ENCODE results near the gene SEPTIN5. TPM values are rescaled to one million over a fixed set of nuclear protein-coding genes. Genes with fewer than 3 reads are reported as not detected.

Gene SEPTIN5
- total RNA-seq, 4 donors from 2014 or later: 4.1 to 8.3 (median 5.9) TPM

DNA sequence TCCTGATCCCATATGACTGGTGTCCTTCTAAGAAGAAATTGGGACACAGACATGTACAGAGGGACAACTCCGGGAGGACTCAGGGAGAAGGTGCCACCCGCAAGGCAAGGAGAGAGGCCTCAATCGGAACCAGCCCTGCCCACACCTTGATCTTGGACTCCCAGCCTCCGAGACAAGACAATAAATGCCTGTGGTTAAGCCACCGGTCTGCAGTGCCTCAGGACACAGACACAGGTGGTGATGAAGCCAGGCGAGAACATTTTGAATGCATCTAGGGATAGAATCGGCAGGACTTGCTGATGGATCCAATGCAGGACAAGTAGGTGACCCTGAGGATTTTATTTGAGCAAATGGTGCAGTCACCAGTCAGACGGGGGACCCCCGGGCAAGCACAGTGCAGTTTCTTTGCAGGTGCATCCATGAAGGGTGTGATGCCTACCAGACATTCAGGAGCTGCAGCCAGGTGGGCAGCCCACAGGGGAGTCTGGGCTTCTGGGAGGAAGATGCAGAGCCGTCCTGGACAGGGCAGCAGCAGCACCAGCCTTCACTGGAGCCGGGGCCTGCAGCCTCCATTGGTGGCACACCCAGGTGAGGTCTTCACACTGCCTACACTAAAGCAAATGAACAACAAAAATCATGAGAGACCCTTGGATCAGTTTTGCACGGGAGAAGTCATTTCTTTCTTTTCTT, 20.2 kb upstream of the SEPTIN5 start:
- TF ChIP-seq, protein P1, sequence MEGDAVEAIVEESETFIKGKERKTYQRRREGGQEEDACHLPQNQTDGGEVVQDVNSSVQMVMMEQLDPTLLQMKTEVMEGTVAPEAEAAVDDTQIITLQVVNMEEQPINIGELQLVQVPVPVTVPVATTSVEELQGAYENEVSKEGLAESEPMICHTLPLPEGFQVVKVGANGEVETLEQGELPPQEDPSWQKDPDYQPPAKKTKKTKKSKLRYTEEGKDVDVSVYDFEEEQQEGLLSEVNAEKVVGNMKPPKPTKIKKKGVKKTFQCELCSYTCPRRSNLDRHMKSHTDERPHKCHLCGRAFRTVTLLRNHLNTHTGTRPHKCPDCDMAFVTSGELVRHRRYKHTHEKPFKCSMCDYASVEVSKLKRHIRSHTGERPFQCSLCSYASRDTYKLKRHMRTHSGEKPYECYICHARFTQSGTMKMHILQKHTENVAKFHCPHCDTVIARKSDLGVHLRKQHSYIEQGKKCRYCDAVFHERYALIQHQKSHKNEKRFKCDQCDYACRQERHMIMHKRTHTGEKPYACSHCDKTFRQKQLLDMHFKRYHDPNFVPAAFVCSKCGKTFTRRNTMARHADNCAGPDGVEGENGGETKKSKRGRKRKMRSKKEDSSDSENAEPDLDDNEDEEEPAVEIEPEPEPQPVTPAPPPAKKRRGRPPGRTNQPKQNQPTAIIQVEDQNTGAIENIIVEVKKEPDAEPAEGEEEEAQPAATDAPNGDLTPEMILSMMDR (IDR thresholded peaks at IDR 0.05; ENCODE audit: low read depth): no peak

DNA sequence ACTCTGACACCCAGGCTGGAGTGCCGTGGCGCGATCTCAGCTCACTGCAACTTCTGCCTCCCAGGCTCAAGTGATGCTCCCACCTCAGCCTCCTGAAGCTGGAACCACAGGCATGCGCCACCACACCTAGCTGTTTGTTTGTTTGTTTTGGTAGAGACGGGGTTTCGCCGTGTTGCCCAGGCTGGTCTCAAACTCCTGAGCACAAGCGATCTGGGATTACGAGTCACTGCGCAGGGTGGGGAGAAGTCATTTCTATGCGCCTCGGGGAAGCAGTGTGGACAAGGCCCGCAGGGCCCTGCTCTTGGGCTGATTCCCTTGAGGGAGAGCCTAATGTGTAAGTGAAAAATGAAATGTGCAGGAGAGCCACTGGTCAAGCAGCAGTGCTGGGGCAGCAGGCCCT, 19.6 kb upstream of the SEPTIN5 start:
- TF ChIP-seq, protein P1 (IDR thresholded peaks at IDR 0.05; ENCODE audit: low read depth): no peak

DNA sequence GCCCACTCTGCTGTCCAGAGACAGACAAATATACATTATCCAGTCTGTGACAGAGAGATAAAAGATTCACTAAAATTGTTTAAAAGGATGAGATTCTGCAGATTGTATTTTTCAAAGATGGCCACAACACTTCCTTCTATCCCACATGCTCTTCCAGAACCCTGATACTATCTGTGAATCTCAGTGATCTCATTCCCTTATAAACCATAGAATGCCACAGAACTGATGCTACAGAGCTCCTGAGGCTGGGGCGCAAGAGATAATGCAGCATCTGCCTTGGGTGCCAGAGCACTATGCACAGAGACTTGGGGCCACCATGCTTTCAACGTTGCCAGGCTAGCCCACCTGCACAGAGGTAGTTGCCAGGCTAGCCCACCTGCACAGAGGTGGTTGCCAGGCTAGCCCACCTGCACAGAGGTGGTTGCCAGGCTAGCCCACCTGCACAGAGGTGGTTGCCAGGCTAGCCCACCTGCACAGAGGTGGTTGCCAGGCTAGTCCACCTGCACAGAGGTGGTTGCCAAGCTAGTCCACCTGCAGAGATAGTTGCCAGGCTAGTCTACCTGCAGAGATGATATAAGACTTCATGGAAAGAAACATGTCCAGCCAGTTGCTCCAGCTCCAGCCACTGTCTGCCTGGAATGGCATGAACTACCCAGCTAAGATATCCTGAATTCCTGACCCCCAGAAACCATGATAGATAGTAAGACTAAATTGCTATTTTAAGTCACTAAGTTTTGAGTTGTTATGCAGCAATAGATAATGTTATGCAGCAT, 17.6 kb upstream of the SEPTIN5 start:
- TF ChIP-seq, protein P1 (IDR thresholded peaks at IDR 0.05; ENCODE audit: low read depth): no peak

DNA sequence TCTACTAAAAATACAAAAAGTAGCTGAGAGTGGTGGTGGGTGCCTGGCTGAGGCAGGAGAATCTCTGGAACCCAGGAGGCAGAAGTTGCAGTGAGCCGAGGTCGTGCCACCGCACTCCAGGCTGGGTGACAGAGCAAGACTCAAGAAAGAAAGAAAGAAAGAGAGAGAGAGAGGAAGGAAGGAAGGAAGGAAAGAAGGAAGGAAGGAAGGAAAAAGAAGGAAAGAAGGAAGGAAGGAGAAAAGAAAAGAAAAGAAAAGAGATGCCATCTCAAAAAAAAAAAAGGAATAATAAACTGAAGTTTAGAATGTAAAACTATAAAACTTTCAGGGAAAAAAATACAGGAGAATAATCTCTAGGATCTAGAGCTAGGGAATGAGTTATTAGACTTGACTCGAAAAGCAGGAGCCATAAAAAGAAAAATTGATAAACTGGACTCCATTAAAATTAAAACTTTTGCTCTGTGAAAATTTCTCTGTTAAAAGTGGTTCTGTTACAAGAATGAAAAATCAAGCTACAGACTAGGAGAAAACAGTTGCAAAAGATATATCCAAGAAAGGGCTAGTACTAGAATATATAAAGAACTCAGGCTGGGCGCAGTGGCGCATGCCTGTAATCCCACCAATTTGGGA, 13.4 kb upstream of the SEPTIN5 start:
- TF ChIP-seq, protein P1 (IDR thresholded peaks at IDR 0.05; ENCODE audit: low read depth): no peak

DNA sequence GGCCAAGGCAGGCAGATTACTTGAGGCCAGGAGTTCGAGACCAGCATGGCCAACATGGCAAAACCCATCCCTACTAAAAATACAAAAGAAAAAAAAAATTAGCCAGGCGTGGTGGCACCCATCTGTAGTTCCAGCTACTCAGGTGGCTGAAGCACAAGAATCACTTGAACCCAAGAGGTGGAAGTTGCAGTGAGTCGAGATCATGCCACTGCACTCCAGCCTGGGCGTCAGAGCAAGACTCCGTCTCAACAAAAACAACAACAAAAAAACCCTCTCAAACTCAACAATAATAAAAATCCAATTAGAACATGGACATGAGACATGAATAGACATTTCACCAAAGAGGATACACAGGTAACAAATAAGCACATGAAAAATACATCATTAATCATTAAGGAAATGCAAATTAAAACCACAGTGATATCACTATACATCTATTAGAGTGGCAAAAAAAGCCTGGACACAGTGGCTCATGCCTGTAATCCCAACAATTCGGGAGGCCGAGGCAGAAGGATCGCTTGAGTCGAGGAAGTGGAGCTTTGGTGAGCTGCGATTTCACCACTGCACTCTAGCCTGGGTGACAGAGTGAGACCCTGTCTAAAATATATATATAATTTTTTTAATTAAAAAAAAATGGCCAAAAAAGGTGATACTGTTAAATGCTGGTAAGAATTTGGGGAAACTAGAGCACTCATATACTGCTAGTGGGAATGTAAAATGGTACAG, 12.7 kb upstream of the SEPTIN5 start:
- TF ChIP-seq, protein P1 (IDR thresholded peaks at IDR 0.05; ENCODE audit: low read depth): no peak

DNA sequence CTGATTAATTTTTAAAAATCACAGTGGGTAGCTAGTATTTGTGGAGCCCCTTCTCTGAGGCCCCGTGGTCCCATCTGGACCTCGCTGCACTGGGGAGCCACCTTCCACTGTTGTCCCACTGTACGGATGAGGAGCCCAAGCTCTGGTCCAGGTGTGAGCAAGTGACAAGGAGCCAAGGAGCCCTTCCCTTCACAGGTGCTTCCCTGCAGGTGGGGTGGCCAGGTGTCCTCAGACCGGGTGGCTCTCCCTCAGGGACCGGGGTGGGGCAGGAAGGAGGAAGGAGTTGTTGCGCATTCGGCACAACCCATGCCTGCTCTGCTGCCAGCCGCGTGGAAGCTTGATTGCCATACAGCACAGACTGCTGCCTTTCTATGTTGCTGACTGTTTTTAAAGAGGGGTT, 10.4 kb upstream of the SEPTIN5 start:
- TF ChIP-seq, protein P1 (IDR thresholded peaks at IDR 0.05; ENCODE audit: low read depth): no peak
